ENCODE data around the gene SLC10A6. TPM values are rescaled to one million over a fixed set of nuclear protein-coding genes. Genes with fewer than 3 reads are reported as not detected.

SLC10A6 gene
- total RNA-seq, 1 experiment from 2014 or later: not detected

- intact Hi-C loops (cut with micrococcal nuclease): no loop called here
- Histone ChIP-seq H3K9me2 (replicated peaks; ENCODE audit: low read length) (no peaks in the 10 kb centered on the region), H3K27ac (ENCODE audit: low read length) (no peak overlapping the region), H3K4me1 (ENCODE audit: insufficient read depth, low read length) (no peaks in the 10 kb centered on the region), H3K79me2 (ENCODE audit: low read length) (no peaks in the 10 kb centered on the region), H3K27me3 (ENCODE audit: low read length) (no peaks in the 10 kb centered on the region), H4K20me1 (ENCODE audit: low read length) (no peaks in the 10 kb centered on the region), H3K9me3 (ENCODE audit: low read length) (no peaks in the 10 kb centered on the region), H3K4me3 (ENCODE audit: low read length) (no peak overlapping the region), H3F3A (ENCODE audit: low read length, unreplicated experiment) (no peaks in the 10 kb centered on the region), H3K4me2 (ENCODE audit: low read length) (no peak overlapping the region), H3K9ac (ENCODE audit: low read length) (no peak overlapping the region), H2AFZ (ENCODE audit: low read length) (no peak overlapping the region), H3K36me3 (ENCODE audit: low read depth, low read length) (peaks cover 17% of the 10 kb centered on the region)
- DNase-seq: no peak
- POLR2A ChIA-PET (ENCODE audit: unreplicated experiment): no interaction called here
- CTCF ChIA-PET: no interaction called here
- ATAC-seq: no peak
- BruUV-seq (replicated peaks): no TSS peak
- TF ChIP-seq CTCF (conservative IDR thresholded peaks at IDR 0.05; ENCODE audit: low read depth, low read length): no peak
- no peak for TF ChIP-seq EZH2 (IDR thresholded peaks at IDR 0.05; ENCODE audit: low read length, unreplicated experiment)
- no peak for TF ChIP-seq EZH2phosphoT487 (IDR thresholded peaks at IDR 0.05; ENCODE audit: borderline replicate concordance, low read length)
These were observed 30.3 kb downstream of the SLC10A6 start for GRCh38 chr4:86818841-86819240.

GRCh38 chr4:86818211-86818610 is 31.0 kb downstream of the SLC10A6 start:
- peaks cover 17% of the 10 kb centered on the region for H3K36me3 ChIP-seq (ENCODE audit: low read depth, low read length)
- DNase-seq (no peak), ATAC-seq (no peak)
- H3K79me2 ChIP-seq (ENCODE audit: low read length): no peaks in the 10 kb centered on the region
- TF ChIP-seq EZH2 (IDR thresholded peaks at IDR 0.05; ENCODE audit: low read length, unreplicated experiment) (no peak), EZH2phosphoT487 (IDR thresholded peaks at IDR 0.05; ENCODE audit: borderline replicate concordance, low read length) (no peak), CTCF (conservative IDR thresholded peaks at IDR 0.05; ENCODE audit: low read depth, low read length) (no peak)
- no peak overlapping the region for H3K4me2 ChIP-seq (ENCODE audit: low read length)
- no peaks in the 10 kb centered on the region for H4K20me1 ChIP-seq (ENCODE audit: low read length)
- POLR2A ChIA-PET (ENCODE audit: unreplicated experiment): no interaction called here
- no peaks in the 10 kb centered on the region for H3K9me3 ChIP-seq (ENCODE audit: low read length)
- no TSS peak for BruUV-seq (replicated peaks)
- H3F3A ChIP-seq (ENCODE audit: low read length, unreplicated experiment): no peaks in the 10 kb centered on the region
- H3K4me1 ChIP-seq (ENCODE audit: insufficient read depth, low read length): no peaks in the 10 kb centered on the region
- no peaks in the 10 kb centered on the region for H3K27me3 ChIP-seq (ENCODE audit: low read length)
- no peaks in the 10 kb centered on the region for H3K9me2 ChIP-seq (replicated peaks; ENCODE audit: low read length)
- CTCF ChIA-PET: no interaction called here
- H3K27ac ChIP-seq (ENCODE audit: low read length): no peak overlapping the region
- intact Hi-C loops (cut with micrococcal nuclease): no loop called here
- H3K9ac ChIP-seq (ENCODE audit: low read length): no peak overlapping the region
- no peak overlapping the region for H3K4me3 ChIP-seq (ENCODE audit: low read length)
- H2AFZ ChIP-seq (ENCODE audit: low read length): no peak overlapping the region

GRCh38 chr4:86816501-86817273 is 32.5 kb downstream of the SLC10A6 start:
- CTCF ChIA-PET: no interaction called here
- ATAC-seq: no peak
- H2AFZ ChIP-seq (ENCODE audit: low read length): no peak overlapping the region

More at GRCh38 chr4:86816501-86817273, 32.5 kb downstream of the SLC10A6 start:
- no peaks in the 10 kb centered on the region for H3K27me3 ChIP-seq (ENCODE audit: low read length)
- no peak overlapping the region for H3K4me2 ChIP-seq (ENCODE audit: low read length)
- TF ChIP-seq EZH2phosphoT487 (IDR thresholded peaks at IDR 0.05; ENCODE audit: borderline replicate concordance, low read length) (no peak), EZH2 (IDR thresholded peaks at IDR 0.05; ENCODE audit: low read length, unreplicated experiment) (no peak), CTCF (conservative IDR thresholded peaks at IDR 0.05; ENCODE audit: low read depth, low read length) (no peak)
- H3K4me3 ChIP-seq (ENCODE audit: low read length): no peak overlapping the region
- H3K4me1 ChIP-seq (ENCODE audit: insufficient read depth, low read length): no peaks in the 10 kb centered on the region
- H3K9me2 ChIP-seq (replicated peaks; ENCODE audit: low read length): no peaks in the 10 kb centered on the region
- intact Hi-C loops (cut with micrococcal nuclease): no loop called here
- H3K36me3 ChIP-seq (ENCODE audit: low read depth, low read length): peaks cover 17% of the 10 kb centered on the region
- H3F3A ChIP-seq (ENCODE audit: low read length, unreplicated experiment): no peaks in the 10 kb centered on the region
- H4K20me1 ChIP-seq (ENCODE audit: low read length): no peaks in the 10 kb centered on the region
- no peak for DNase-seq
- POLR2A ChIA-PET (ENCODE audit: unreplicated experiment): no interaction called here
- H3K79me2 ChIP-seq (ENCODE audit: low read length): no peaks in the 10 kb centered on the region
- H3K27ac ChIP-seq (ENCODE audit: low read length): no peak overlapping the region
- BruUV-seq (replicated peaks): no TSS peak
- no peaks in the 10 kb centered on the region for H3K9me3 ChIP-seq (ENCODE audit: low read length)
- no peak overlapping the region for H3K9ac ChIP-seq (ENCODE audit: low read length)

All from PC-3 (cell line).